Omental fat pad (tissue), 4 donors: ENCODE results near the gene BTNL3. TPM values are rescaled to one million over a fixed set of nuclear protein-coding genes. Genes with fewer than 3 reads are reported as not detected.

Source experiments
- ATAC-seq: fragments of 150-250 bp; one replicate; pipeline ENCODE4 v1.9.1; 2016; ENCODE audit warnings: mild to moderate bottlenecking, moderate library complexity; ENCODE audit not compliant: low FRiP score
- DNase-seq: peaks from one replicate; pipeline ENCODE4 v3.0.0-alpha.2; 2019; ENCODE audit warnings: low spot score
- total RNA-seq, 4 donors: library from RNA; depleted of rRNA; stranded (reverse); fragments of >200 nt; gene quantifications; one replicate each; pipeline ENCODE4 v1.1.0, GENCODE V29; 2016
- TF ChIP-seq, protein P1 (sequence below), 3 donors: fragments of 450-650 bp; IDR thresholded peaks; one replicate each; pipeline ENCODE4 v1.5.1; 2016 to 2017; ENCODE audit warnings: antibody characterized with exemption in 3 of 3, mild to moderate bottlenecking in 3 of 3, moderate library complexity in 2 of 3

The BTNL3 gene
- total RNA-seq, 4 donors from 2014 or later: 0.24 to 0.50 TPM; not detected in 2

DNA sequence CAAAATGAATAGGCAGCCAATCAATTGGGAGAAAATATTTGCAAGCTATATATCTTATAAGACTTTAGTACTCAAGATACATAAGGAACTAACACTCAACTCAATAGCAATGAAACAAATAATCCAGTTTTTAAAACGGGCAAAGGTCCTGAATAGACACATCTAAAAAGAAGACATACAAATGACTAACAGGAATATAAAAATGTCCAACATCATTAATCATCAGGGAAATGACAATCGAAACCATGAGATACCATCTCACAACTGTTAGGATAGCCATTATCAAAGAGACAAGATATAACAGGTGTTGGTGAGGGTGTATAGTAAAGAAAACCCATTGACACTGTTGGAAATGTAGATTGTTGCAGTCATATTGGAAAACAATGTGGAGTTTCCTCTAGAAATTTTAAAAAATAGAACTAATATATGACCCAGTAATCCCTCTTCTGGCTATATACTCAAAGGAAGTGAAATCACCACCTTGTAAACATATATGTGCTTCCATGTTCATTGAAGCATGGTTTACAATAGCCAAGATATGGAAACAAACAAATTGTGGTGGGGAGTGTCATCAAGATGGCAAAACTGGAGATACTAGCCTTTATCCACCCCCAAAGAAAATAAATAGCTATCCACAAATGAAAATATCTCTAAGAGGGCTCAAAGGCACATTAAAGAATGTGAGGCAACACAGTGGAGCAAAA, 13.9 kb upstream of the BTNL3 start:
- ATAC-seq (no peak), DNase-seq (no peak)
- TF ChIP-seq, protein P1, sequence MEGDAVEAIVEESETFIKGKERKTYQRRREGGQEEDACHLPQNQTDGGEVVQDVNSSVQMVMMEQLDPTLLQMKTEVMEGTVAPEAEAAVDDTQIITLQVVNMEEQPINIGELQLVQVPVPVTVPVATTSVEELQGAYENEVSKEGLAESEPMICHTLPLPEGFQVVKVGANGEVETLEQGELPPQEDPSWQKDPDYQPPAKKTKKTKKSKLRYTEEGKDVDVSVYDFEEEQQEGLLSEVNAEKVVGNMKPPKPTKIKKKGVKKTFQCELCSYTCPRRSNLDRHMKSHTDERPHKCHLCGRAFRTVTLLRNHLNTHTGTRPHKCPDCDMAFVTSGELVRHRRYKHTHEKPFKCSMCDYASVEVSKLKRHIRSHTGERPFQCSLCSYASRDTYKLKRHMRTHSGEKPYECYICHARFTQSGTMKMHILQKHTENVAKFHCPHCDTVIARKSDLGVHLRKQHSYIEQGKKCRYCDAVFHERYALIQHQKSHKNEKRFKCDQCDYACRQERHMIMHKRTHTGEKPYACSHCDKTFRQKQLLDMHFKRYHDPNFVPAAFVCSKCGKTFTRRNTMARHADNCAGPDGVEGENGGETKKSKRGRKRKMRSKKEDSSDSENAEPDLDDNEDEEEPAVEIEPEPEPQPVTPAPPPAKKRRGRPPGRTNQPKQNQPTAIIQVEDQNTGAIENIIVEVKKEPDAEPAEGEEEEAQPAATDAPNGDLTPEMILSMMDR (IDR thresholded peaks at IDR 0.05): no peak

DNA sequence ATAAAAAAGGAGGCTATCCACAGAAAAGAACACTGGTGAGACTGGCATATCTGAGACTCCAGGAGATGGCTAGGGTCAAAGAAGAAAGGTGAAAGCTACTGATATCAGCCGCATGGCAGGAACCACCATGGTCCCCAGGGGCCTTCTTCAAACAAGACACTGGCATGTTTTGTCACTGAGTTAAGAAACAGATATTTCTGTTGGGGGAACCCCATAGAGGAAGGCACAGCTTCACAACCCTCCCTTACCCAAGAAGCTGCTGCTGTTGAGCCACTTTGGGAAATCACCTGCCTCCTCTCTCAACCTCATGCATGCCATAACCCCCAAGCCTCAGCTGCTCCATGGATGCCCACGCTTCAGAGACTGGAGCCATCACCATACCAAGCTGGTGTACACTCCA, 13.3 kb upstream of the BTNL3 start:
- ATAC-seq (no peak), DNase-seq (no peak)
- TF ChIP-seq, protein P1 (IDR thresholded peaks at IDR 0.05): no peak

DNA sequence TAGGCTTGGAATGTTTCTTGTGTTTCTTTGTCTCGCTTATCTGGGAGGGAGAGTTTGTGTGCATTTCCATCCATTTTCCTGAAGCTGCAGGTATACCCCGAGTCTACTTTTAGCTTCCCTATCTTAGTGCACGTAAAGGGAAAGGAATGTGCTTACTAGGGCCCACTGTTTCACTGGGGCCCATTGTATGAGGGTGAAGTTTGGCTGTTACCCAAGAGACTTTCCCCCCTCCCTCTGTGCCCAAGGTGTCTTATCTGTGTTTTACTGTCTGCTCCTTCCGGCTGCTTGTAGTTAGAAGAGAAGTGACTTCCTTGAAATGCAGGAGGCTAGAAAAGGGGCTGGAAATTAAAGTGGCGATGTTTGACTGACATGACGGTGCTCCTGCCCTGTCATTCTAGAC, 12.1 kb upstream of the BTNL3 start:
- DNase-seq: no peak
- no peak for ATAC-seq
- TF ChIP-seq, protein P1 (IDR thresholded peaks at IDR 0.05): no peak

DNA sequence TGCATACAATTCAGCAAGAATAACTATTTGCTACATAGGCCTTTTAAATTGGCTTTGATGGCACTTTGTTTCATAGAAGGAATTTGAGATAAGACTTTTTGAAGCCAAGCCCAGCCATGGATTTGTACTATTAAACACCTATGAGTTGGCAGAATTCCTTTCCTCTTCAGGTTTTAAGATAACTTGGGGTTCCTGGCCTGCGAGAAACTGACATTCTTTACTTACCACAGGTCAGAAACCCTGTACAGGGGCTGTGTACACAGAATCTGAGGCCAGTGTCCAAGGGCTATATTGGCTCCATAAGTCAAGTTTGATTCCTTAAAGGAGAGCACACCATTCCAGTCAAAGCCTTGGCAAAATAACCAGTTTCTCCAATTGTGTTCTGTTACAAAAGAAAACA, 10.8 kb upstream of the BTNL3 start:
- TF ChIP-seq, protein P1 (IDR thresholded peaks at IDR 0.05): no peak
- no peak for DNase-seq
- ATAC-seq: no peak

DNA sequence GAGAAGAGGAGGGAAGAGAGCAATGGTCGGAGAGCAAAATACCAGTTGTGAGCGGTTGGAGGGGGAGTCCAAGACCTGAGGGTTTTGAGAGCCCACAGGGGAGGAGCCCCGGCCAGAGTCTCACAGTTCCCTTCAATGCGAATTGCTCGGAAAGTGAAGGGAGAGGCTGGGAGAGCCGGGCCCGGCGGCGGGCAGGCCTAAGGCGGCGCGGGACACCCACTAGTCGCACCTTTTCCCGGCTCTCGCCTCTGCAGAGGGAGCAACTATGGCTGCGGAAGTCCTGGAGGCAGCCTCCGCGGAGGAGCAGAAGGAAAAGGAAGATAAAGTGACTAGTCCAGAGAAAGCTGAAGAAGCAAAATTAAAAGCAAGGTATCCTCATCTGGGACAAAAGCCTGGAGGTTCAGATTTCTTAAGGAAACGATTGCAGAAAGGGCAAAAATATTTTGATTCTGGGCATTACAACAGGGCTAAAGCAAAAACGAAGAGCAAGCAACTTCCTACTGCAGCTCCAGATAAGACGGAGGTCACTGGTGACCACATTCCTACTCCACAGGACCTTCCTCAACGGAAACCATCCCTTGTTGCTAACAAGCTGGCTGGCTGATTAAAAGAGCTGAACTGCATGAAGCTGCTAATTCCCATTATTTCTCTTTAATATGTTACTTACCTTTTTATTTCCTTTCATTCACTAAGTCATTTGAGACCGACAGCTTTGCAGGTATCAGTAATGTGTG, 6.5 kb upstream of the BTNL3 start:
- DNase-seq (no peak), ATAC-seq (no peak)
- TF ChIP-seq, protein P1 (IDR thresholded peaks at IDR 0.05): no peak

DNA sequence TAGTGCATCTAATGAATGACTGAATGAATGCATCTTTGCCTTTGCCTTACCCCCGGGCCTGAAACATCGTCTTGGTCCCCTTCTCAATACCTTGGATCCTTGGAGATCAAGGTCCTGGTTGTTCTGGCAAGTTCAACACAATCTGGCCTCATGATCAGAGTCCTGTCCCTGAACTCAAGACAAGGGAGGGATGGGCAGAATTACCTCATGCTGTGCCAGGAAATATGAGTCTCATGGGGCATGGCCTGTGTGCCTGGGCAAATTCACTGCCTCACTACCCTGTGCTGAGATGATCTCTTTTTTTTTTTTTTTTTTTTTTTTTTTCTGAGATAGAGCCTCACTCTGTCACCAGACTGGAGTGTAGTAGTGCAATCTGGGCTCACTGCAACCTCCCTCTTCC, 630 bp upstream of the BTNL3 start:
- no peak for ATAC-seq
- TF ChIP-seq, protein P1 (IDR thresholded peaks at IDR 0.05): no peak
- no peak for DNase-seq
